ENCODE measurements around the gene CDIP1.

- TF ChIP-seq REST (IDR thresholded peaks at IDR 0.05; ENCODE audit: insufficient read depth in 1 of 2, low read depth in 2 of 2, low read length in 2 of 2) (no peak), POLR2AphosphoS5 (IDR thresholded peaks at IDR 0.05; ENCODE audit: low read depth, low read length) (no peak)
Measured at GRCh38 chr16:4539716-4540284, 1.2 kb upstream of the CDIP1 start.
